Measurements from ENCODE around the gene KRTAP20-2.

- no peak for TF ChIP-seq EP300 (IDR thresholded peaks at IDR 0.05; ENCODE audit: borderline replicate concordance in 1 of 2, low read depth in 2 of 2, low read length in 2 of 2)
- TF ChIP-seq CTCF (IDR thresholded peaks at IDR 0.05; ENCODE audit: control extremely low read depth in 1 of 3, insufficient read depth in 1 of 3, low read depth in 1 of 3, low read length in 3 of 3): no peak
- TF ChIP-seq ATF3 (IDR thresholded peaks at IDR 0.05; ENCODE audit: insufficient read depth, low read depth, low read length): no peak
- no peak for TF ChIP-seq SAP30 (IDR thresholded peaks at IDR 0.05; ENCODE audit: insufficient read depth, insufficient replicate concordance, low read length)
- no peak for TF ChIP-seq CHD2 (IDR thresholded peaks at IDR 0.05; ENCODE audit: low read length)
- no peak for TF ChIP-seq YY1 (IDR thresholded peaks at IDR 0.05; ENCODE audit: low read depth, low read length)
- no peak for TF ChIP-seq KDM4A (IDR thresholded peaks at IDR 0.05; ENCODE audit: low read depth, low read length, severe bottlenecking)
Measured at GRCh38 chr21:30600787-30601186, 34.2 kb upstream of the KRTAP20-2 start, which contains the start of gene KRTAP22-1.
